Pons (tissue), 1 donor: ENCODE data around the gene CAAP1.
"Not testable (repeated sequence)": the region's sequence is repeated elsewhere in the genome, so short reads cannot be mapped to it uniquely, and the experiment has no call there.

Source experiments
- DNase-seq: peaks from one replicate; pipeline ENCODE4 v3.0.0-alpha.2; 2016; ENCODE audit warnings: low spot score

The CAAP1 gene

GRCh38 chr9:26833792-26834191, 58.8 kb downstream of the CAAP1 start:
- DNase-seq = no peak

GRCh38 chr9:26828391-26828955, 64.1 kb downstream of the CAAP1 start:
- DNase-seq = not testable (repeated sequence)

DNA sequence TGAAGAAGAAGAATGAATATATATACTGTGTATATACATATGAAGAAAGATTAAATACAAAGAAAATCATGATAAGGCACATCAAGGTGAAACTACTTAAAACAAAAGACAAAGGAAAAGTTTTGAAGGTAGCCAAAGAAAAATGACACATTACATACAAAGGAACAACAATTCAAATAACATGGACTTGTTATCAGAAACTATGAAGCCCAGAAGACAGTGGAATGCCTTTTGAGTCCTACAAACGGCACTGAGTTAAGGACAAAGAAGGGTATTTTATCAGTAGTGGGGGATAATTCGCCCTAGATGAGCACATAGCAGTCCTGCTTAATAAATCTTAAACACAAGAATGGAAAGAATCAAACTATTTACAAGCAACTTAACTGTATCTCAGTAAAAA, 77.8 kb downstream of the CAAP1 start:
- no peak for DNase-seq

DNA sequence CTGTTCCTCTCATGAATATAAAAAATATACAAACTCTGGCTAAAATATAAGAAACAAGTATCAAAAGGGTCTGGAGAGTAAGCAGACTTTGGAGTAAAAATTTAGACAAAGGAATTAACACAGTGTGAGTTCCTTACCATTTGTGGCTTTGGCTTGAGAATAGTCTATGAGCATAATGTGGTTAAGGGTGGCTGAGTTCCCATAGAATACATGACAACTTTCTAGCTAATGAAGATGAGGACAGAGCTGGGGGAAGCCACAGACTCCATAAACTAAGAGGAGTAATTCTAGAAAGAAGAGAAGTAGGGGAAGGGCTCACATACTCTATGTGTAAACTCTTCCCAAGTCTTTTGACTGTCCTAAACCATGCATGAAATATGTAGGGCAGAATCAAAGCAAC, 79.4 kb downstream of the CAAP1 start:
- DNase-seq = no peak

DNA sequence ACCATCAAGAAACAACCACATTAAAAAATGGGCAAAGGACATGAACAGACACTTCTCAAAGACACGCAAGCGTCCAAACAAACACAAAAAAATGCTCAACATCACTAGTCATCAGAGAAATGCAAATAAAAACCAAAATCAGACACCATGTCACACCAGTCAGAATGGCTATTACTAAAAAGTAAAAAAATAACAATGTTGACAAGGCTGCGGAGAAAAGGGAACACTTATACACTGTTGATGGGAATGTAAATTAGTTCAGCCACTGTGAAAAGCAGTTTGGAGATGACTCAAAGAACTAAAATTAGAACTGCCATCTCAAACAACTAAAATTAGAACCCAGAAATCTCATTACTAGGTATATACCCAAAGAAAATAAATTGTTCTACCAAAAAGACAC, 80.4 kb downstream of the CAAP1 start:
- DNase-seq = no peak

DNA sequence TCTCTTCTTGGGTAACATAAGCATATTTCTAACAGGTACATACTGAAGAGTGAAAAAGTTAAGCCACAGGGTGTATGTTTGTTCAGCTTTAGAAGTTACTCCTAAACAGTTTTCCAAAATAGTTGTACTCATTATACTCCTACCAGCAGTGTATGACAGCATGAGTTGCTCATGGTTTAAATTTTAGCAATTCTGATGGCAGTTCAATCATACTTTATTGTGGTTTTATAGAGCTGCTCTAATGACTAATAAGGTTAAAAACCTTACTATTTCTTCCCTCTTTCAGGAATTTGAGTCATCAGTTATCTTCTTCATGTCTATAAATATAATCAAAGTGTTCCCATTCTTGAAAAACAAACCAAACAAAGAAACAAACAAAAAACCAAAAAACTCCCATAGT, 81.5 kb downstream of the CAAP1 start:
- DNase-seq = no peak

- no peak for DNase-seq
Measured at GRCh38 chr9:26809795-26810194, 82.8 kb downstream of the CAAP1 start.

GRCh38 chr9:26807161-26807560, 85.4 kb downstream of the CAAP1 start:
- DNase-seq = no peak

DNA sequence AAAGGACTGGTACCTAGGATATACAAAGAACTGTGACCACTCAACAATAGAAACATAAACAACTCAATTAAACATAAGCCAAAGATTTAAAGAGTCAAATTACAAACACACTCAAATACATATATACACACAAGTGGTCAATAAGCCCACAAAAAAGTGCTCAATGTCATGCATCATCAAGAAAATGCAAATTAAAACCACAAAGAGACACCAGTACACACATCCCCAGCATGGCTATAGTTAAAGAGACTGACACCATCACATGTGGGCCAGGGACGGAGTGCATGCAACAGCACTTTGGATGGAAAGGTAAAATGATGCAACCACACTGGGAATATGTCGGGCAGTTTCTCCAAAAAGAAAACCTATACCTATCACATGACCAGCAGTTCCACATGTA, 89.7 kb downstream of the CAAP1 start:
- DNase-seq = no peak

DNA sequence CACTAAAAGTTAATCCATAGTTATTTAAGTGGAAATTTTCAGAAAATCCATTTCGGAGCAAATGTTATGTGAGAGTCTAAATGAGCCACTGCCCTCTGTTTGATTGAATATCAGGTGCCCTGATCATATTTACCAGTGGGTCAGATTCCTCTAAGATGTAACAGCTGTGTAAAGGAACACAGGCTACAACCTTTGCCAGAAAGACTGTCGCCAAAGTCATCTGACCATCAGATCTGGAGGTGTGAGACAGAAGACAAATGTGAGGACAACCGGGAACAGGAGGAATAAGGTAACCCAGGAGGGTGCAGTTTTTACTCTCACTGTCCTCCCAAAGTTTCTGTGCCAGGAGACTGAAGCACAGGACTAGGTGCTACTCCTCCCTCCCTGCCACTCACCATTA, 90.8 kb downstream of the CAAP1 start:
- DNase-seq = no peak

- DNase-seq = no peak
Measured at GRCh38 chr9:26800322-26800721, 92.3 kb downstream of the CAAP1 start.

DNA sequence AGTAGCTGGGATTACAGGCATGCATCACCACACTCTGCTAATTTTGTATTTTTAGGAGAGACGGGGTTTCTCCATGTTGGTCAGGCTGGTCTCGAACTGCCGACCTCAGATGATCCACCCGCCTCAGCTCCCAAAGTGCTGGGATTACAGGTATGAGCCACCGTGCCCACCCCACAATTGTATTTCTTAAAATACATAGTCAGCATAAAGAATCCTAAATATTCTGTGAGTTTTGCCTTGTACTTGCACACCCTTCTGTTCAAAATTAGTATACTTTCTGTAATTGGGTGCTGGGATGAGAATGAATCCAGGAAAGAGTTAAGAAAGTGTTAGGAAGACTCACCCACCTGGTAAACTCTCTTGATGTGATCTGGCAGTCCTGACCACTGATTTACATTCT, 101.3 kb downstream of the CAAP1 start:
- DNase-seq = no peak
